Measurements from ENCODE around the gene ETHE1. TPM values are rescaled to one million over a fixed set of nuclear protein-coding genes. Genes with fewer than 3 reads are reported as not detected.

The ETHE1 gene
- total RNA-seq, 4 donors from 2014 or later: 66.6 to 126 (median 98.5) TPM

- Histone ChIP-seq H3K4me1 (peaks cover 0 to 29% (median 10%) of the 10 kb centered on the region in 3 donors), H3K27ac (no peak overlapping the region), H3K4me3 (no peak overlapping the region), H3K9me3 (no peaks in the 10 kb centered on the region), H3K36me3 (peaks cover 0 to 74% (median 0%) of the 10 kb centered on the region in 3 donors), H3K27me3 (no peaks in the 10 kb centered on the region)
- 91 to 94% methylated on average over 3 of the region's 3 CpGs for WGBS, 2 donors
- no peak for DNase-seq
- intact Hi-C loops (cut with DNase I): no loop called here
- TF ChIP-seq POLR2A (IDR thresholded peaks at IDR 0.05) (no peak), CTCF (IDR thresholded peaks at IDR 0.05) (no peak)
Observed at GRCh38 chr19:43478323-43478722, 48.7 kb downstream of the ETHE1 start.

GRCh38 chr19:43476606-43477005 lies 50.4 kb downstream of the ETHE1 start:
- Histone ChIP-seq H3K9me3 (no peaks in the 10 kb centered on the region), H3K27ac (peak overlapping the region in 2 of 4 donors; percentile 90 to 92), H3K36me3 (peaks cover 0 to 57% (median 0%) of the 10 kb centered on the region in 3 donors), H3K4me3 (no peak overlapping the region), H3K27me3 (no peaks in the 10 kb centered on the region), H3K4me1 (peaks cover 0 to 47% (median 10%) of the 10 kb centered on the region in 3 donors)
- no peak for DNase-seq
- TF ChIP-seq POLR2A (IDR thresholded peaks at IDR 0.05) (no peak), CTCF (IDR thresholded peaks at IDR 0.05) (no peak)
- intact Hi-C loops (cut with DNase I): no loop called here

GRCh38 chr19:43474986-43475705 lies 51.9 kb downstream of the ETHE1 start:
- H3K27me3 ChIP-seq: no peaks in the 10 kb centered on the region
- WGBS, 2 donors: 12 to 16% methylated on average over 13 to 15 of the region's 46 CpGs
- H3K4me3 ChIP-seq: peak overlapping the region; percentile 20 to 62 (median 42)
- DNase-seq: peak; percentile 12
- TF ChIP-seq CTCF (IDR thresholded peaks at IDR 0.05): no peak
- peak in 1 of 4 donors; percentile 69 for TF ChIP-seq POLR2A (IDR thresholded peaks at IDR 0.05)
- H3K36me3 ChIP-seq: peaks cover 0 to 42% (median 0%) of the 10 kb centered on the region in 3 donors
- H3K9me3 ChIP-seq: no peaks in the 10 kb centered on the region
- peak overlapping the region; percentile 69 to 92 (median 86) for H3K27ac ChIP-seq
- intact Hi-C loops (cut with DNase I): no loop called here
- peaks cover 0 to 61% (median 14%) of the 10 kb centered on the region in 3 donors for H3K4me1 ChIP-seq

- intact Hi-C loops (cut with DNase I): no loop called here
- DNase-seq: no peak
- Histone ChIP-seq H3K4me1 (peaks cover 0 to 68% (median 14%) of the 10 kb centered on the region in 3 donors), H3K27ac (peak overlapping the region; percentile 69 to 92 (median 86)), H3K36me3 (peaks cover 0 to 37% (median 0%) of the 10 kb centered on the region in 3 donors), H3K27me3 (no peaks in the 10 kb centered on the region), H3K9me3 (no peaks in the 10 kb centered on the region), H3K4me3 (peak overlapping the region in 3 of 4 donors; percentile 38 to 62 (median 45))
- 52 to 67% methylated on average over 4 of the region's 4 CpGs for WGBS, 2 donors
- TF ChIP-seq POLR2A (IDR thresholded peaks at IDR 0.05) (no peak), CTCF (IDR thresholded peaks at IDR 0.05) (no peak)
Observed at GRCh38 chr19:43474487-43474886, 52.5 kb downstream of the ETHE1 start.

- H3K27ac ChIP-seq: peak overlapping the region; percentile 76 to 92 (median 88)
- intact Hi-C loops (cut with DNase I): no loop called here
- peaks cover 0 to 4% (median 0%) of the 10 kb centered on the region in 3 donors for H3K36me3 ChIP-seq
- H3K4me3 ChIP-seq: no peak overlapping the region
- TF ChIP-seq CTCF (IDR thresholded peaks at IDR 0.05): no peak
- no peak for TF ChIP-seq POLR2A (IDR thresholded peaks at IDR 0.05)
- DNase-seq: no peak
- 30 to 40% methylated on average over 2 to 5 of the region's 5 CpGs for WGBS, 2 donors
- no peaks in the 10 kb centered on the region for H3K27me3 ChIP-seq
- no peaks in the 10 kb centered on the region for H3K9me3 ChIP-seq
- H3K4me1 ChIP-seq: peaks cover 12 to 99% (median 35%) of the 10 kb centered on the region in 3 donors
Observed at GRCh38 chr19:43471091-43471490, 55.9 kb downstream of the ETHE1 start.
